ENCODE measurements around the gene ZNF800.

ZNF800 gene

DNA sequence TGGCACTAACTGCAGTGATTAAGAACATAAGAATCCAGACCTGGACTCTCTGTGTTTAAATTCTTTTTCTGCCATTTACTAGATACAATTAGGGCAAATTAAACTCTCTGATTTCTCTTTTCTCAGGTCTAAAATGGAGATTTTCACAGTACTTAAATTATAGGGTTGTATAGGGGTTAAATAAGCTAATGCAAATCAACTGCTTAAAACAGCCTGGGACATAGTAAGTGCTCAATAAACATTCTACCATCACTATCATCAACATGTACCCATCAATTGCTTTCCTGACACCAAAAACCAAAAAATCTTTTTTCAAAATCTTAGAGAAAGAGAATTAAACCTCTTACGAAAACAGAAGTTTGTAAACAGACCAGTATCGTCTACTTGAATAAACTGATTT is 4.5 kb downstream of the ZNF800 start:
- Histone ChIP-seq H3K9me2 (replicated peaks; ENCODE audit: insufficient read depth, low read length) (no peaks in the 10 kb centered on the region), H3K9me3 (replicated peaks; ENCODE audit: insufficient read depth, low read length) (no peaks in the 10 kb centered on the region), H3K4me3 (ENCODE audit: low read length) (no peak overlapping the region), H3K4me2 (ENCODE audit: low read depth, low read length) (no peak overlapping the region), H3F3A (ENCODE audit: insufficient read depth, low read length) (peaks cover 5% of the 10 kb centered on the region), H2AFZ (ENCODE audit: low read length) (no peak overlapping the region), H3K36me3 (replicated peaks; ENCODE audit: insufficient read depth, low read length) (peaks cover 3% of the 10 kb centered on the region; the same call in 1 of the 2 replicates), H3K27ac (ENCODE audit: low read length) (no peak overlapping the region), H3K4me1 (ENCODE audit: low read length) (peaks cover 10% of the 10 kb centered on the region), H3K79me2 (ENCODE audit: low read length) (peaks cover 88% of the 10 kb centered on the region), H3K27me3 (replicated peaks; ENCODE audit: insufficient read depth, low read length) (no peaks in the 10 kb centered on the region), H3K9ac (ENCODE audit: low read length) (no peak overlapping the region), H4K20me1 (ENCODE audit: insufficient read depth, low read length) (peaks cover 9% of the 10 kb centered on the region; the same call in 1 of the 2 replicates)
- TF ChIP-seq CTCF (IDR thresholded peaks at IDR 0.05; ENCODE audit: low read length) (no peak), EZH2phosphoT487 (IDR thresholded peaks at IDR 0.05; ENCODE audit: low read length) (no peak)
- DNase-seq = no peak

DNA sequence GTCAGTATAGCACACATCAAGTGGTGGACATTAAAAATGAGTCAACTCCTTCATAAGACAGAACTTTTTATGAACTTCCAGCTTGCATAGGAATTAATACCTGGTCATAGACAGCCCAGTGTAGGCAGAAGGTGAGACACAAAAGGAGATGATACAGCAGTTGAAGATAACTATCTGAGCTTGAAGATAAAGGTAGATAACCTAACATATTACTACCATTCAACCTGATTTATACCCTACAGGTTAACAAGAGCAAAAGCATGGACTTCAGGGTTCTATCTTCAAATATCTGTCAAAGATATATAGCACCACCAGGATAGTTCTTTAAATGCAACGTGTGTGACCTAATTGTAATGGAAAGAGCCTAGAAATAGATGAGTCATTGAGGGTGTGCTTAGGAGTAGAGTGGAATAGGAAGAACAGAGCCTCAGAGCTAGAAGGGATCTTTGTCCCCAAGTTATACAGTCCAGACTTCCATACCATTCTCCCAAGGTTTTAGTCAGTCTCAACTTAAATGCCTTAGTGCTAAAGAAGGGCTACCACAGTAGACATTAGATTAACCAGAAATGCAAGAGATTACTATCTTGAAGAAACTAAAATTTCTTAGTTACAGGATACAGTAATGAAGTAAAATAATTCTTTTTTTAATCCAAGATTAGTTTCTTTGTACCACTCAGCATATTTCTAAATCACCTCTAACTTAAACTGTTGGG is 9.2 kb downstream of the ZNF800 start:
- Histone ChIP-seq H3F3A (ENCODE audit: insufficient read depth, low read length) (no peaks in the 10 kb centered on the region; the same call in 1 of the 2 replicates), H3K9me2 (replicated peaks; ENCODE audit: insufficient read depth, low read length) (no peaks in the 10 kb centered on the region), H3K9me3 (replicated peaks; ENCODE audit: insufficient read depth, low read length) (no peaks in the 10 kb centered on the region), H3K27me3 (replicated peaks; ENCODE audit: insufficient read depth, low read length) (no peaks in the 10 kb centered on the region), H3K79me2 (ENCODE audit: low read length) (peaks cover 91% of the 10 kb centered on the region), H3K36me3 (replicated peaks; ENCODE audit: insufficient read depth, low read length) (peaks cover 3% of the 10 kb centered on the region; the same call in 1 of the 2 replicates), H3K4me3 (ENCODE audit: low read length) (no peak overlapping the region), H2AFZ (ENCODE audit: low read length) (no peak overlapping the region), H4K20me1 (ENCODE audit: insufficient read depth, low read length) (peaks cover 33% of the 10 kb centered on the region), H3K4me1 (ENCODE audit: low read length) (peaks cover 4% of the 10 kb centered on the region; the same call in 1 of the 2 replicates), H3K4me2 (ENCODE audit: low read depth, low read length) (no peak overlapping the region), H3K9ac (ENCODE audit: low read length) (no peak overlapping the region), H3K27ac (ENCODE audit: low read length) (no peak overlapping the region)
- no peak for DNase-seq
- TF ChIP-seq EZH2phosphoT487 (IDR thresholded peaks at IDR 0.05; ENCODE audit: low read length) = no peak
- TF ChIP-seq EZH2 (optimal IDR thresholded peaks at IDR 0.05; ENCODE audit: low read depth, low read length) = no peak
- TF ChIP-seq CTCF (IDR thresholded peaks at IDR 0.05; ENCODE audit: low read length) = no peak

DNA sequence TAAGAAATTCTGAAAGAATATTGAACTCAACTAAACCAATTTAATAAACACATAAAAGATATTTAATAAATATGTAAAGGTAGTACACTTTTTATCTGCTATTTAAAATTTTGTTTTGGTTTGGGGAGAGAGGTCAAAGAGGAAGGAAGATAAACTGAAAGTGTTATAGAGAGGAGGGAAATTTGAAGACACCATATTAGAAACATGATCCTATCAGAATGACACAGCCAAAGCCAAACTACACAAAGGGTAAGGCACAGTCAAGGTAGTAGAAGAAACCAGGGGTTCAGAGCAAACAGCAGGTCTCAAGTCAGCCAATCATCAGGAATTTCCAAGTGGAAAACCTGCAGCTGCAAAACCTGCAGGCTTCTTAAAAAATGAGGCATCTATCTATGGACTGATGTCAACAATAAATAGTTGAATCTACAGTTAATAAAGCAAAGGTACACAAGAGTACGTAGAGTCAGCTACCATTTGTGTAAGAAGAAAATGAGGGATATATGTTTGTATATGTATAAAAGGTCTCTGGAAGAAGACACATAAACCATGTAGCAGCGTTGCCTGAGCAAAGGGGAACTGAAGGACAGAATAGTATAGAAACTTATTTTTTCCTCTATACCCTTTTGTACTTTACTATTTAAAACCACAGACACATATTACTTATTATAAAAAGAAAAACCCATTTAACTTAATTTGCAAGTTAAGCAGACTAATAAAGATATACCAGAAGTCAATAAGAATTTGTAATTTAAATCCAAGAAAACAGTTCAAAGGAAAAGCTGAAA is 10.0 kb downstream of the ZNF800 start:
- Histone ChIP-seq H3K27ac (ENCODE audit: low read length) (no peak overlapping the region), H4K20me1 (ENCODE audit: insufficient read depth, low read length) (peaks cover 38% of the 10 kb centered on the region), H3K9me2 (replicated peaks; ENCODE audit: insufficient read depth, low read length) (no peaks in the 10 kb centered on the region), H3K9ac (ENCODE audit: low read length) (no peak overlapping the region), H3K4me1 (ENCODE audit: low read length) (peaks cover 4% of the 10 kb centered on the region; the same call in 1 of the 2 replicates), H3F3A (ENCODE audit: insufficient read depth, low read length) (no peaks in the 10 kb centered on the region; the same call in 1 of the 2 replicates), H3K4me3 (ENCODE audit: low read length) (no peak overlapping the region), H3K36me3 (replicated peaks; ENCODE audit: insufficient read depth, low read length) (peaks cover 3% of the 10 kb centered on the region; the same call in 1 of the 2 replicates), H3K79me2 (ENCODE audit: low read length) (peaks cover 91% of the 10 kb centered on the region), H3K4me2 (ENCODE audit: low read depth, low read length) (no peak overlapping the region), H3K9me3 (replicated peaks; ENCODE audit: insufficient read depth, low read length) (no peaks in the 10 kb centered on the region), H2AFZ (ENCODE audit: low read length) (no peak overlapping the region), H3K27me3 (replicated peaks; ENCODE audit: insufficient read depth, low read length) (no peaks in the 10 kb centered on the region)
- no peak for DNase-seq
- TF ChIP-seq CTCF (IDR thresholded peaks at IDR 0.05; ENCODE audit: low read length) (no peak), EZH2phosphoT487 (IDR thresholded peaks at IDR 0.05; ENCODE audit: low read length) (no peak), EZH2 (optimal IDR thresholded peaks at IDR 0.05; ENCODE audit: low read depth, low read length) (no peak)
